Limb (tissue), 2 donors: ENCODE measurements around the gene DRC1.
A peak's percentile ranks its signal among the peaks of the same experiment; 100 is the strongest.

ENCODE experiments used
- DNase-seq, 2 donors: peaks; one replicate each; pipeline ENCODE4 v3.0.0-alpha.2; 2016; ENCODE audit errors: extremely low spot score in 2 of 2

Gene DRC1

DNA sequence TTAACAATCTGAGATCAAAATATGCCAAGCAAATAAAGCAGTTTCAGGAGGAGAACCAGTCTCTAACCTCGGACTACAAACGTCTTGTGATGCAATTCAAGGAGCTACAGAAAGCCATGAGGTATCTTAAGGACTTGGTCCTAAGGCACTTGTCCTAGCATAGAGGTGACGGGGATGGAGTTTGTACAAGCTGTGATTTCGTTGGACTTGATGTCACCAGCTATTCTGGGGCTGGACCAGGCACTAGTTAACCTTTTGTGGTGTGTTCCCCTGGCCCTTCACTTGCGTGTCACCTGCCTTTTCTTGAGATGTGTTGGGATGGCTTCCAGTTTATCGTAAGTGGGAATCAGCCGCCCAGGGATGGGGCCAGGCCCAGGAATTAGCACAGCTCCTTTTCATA lies 42.5 kb downstream of the DRC1 start:
- no peak for DNase-seq

DNA sequence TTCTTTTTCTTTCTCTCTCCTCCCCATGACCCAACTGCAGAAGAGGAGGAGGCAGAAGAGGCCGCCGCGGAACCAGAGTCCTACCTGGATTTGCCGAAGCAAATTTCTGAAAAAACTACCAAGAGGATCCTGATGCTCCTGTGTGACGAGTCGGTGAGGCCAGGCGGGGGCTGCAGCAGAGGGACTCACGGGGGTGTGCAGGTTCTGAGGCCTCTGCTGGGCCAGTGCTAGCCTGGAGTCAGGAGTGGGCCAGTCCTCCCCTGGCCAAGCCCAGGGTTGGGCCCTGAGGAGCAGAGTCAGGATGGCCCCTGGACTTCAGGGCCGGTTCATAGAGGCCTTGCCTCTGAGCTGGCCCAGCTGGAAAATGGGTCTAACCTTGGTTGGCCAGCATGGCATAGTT lies 46.9 kb downstream of the DRC1 start:
- DNase-seq, result no peak

DNA sequence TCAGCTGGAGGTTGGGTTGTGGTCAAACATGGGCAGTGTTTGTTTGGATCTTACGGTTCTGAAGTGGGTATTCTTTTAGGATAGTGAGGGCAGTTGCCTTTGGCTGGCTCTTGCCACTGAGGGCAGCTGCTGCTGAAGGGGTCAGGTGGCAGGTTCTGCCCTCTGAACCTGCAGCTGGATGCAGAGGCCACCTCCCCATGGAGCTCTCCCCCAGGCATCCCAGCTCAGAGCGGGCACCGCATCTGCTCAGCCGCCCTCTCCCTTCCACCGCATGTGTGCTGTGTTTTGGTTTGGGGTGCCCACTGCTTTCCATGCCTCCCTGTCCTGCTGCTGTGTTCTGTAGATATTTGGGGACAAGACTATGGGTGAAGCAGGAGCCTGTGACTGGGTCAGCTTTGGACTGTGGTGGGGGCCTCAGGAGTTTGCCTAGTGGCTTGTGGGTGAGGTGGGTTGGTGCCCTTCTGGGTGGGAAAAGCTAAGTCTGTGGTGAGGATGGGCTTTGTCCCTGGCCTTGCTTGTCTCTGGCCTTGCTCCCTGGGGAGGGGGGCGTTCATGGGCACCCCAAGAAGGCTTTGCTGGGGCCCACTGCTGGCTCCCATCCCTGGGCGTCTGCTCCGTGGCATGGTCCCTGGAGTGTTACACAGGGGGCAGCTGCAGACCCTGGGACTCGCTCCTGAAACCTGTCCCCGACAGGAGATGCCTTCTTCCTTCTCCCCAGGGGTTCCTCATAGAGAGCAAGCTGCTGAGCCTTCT lies 47.7 kb downstream of the DRC1 start:
- no peak for DNase-seq

GRCh38 chr2:26450031-26450635 lies 48.4 kb downstream of the DRC1 start:
- no peak for DNase-seq

DNA sequence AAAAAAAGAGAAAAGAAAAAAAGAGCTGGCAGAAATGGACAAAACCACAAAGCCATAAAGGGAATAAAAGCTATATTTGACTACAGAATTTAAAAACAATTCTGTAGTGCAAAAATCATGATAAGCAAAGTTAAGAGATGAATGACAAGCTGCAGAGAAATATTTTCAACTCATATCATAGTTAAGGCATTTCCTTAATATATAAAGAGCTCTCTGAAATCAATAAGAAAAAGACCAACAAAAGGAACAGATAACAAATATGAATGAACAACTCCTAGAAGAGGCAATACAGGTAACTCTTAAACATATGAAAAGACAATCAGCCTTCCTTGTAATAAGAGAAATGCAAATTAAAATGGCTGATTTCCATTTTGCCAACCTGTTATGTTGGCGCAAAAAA lies 50.0 kb downstream of the DRC1 start:
- no peak for DNase-seq

DNA sequence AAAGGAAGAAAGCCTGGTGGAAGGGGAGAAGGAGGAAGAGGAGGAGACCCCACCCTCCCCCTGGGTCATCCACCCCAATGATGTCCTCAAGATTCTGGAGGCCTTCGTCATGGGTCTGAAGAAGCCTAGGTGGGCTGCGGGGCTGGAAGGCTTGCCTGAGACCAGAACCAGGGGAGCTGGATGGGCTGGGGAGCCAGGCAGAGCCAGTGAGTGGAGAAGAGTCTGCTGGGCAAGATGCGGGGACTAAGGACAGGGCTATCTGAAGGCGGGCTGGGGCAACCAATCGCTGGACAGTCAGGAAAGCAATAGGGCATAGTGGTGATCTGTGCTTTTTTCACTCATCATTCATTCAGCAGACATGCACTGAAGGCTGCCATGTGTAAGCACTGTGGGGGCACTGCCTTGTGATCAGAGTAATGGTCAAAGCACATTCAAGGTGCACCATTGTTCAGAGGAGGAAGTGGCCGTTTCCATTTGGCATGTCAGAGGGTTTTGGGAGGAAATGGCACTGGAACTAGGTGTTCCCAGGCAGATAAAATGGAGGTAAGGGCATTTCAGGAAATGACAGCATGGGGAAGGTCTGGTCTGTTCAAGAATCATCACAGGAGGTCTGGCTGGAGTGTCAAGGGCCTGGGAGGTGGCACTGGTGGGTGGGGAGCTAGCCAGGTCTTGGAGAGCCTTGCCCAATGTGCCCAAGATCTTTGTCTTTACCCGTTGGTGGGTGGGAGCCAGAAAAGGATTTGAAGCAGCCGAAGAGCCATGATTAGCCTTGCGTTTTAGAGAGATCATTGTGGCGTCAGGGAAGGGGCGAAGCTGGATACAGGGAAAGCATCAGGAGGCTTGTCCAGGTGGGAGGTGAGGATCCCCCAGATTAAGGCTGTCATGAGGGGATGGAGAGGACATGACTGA lies 52.0 kb downstream of the DRC1 start:
- no peak for DNase-seq

- no peak for DNase-seq
Observed at GRCh38 chr2:26454561-26455001, 52.9 kb downstream of the DRC1 start.

DNA sequence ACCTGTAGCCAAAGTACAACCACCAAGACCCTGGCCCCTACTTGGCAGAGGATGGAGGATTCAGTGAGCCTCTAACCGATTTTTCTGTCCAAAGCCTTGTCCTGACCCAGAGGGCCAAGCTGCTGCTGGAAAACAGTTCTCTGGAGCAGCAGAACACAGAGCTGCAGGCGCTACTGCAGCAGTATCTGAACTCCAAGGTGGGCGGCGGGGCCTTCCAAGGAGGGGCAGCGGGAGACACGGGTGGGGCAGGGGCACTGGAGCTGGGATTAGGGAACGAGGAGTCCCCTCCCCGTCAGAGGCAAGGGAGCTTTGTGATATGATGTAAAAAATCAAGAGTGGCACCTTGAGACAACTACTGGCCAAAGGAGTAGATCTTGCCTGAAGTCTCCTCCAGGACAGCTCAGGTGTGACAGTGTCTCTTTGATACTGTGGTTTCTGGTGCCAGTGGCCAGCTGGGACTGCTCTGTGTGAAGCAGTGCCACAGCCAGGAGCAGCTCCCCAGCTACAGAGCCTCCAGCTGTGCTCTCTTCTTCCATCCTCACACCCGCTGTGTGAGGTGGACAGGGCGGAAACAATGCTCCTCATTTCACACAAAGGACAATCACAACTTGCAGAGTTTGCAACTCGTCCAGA lies 53.4 kb downstream of the DRC1 start:
- no peak for DNase-seq

DNA sequence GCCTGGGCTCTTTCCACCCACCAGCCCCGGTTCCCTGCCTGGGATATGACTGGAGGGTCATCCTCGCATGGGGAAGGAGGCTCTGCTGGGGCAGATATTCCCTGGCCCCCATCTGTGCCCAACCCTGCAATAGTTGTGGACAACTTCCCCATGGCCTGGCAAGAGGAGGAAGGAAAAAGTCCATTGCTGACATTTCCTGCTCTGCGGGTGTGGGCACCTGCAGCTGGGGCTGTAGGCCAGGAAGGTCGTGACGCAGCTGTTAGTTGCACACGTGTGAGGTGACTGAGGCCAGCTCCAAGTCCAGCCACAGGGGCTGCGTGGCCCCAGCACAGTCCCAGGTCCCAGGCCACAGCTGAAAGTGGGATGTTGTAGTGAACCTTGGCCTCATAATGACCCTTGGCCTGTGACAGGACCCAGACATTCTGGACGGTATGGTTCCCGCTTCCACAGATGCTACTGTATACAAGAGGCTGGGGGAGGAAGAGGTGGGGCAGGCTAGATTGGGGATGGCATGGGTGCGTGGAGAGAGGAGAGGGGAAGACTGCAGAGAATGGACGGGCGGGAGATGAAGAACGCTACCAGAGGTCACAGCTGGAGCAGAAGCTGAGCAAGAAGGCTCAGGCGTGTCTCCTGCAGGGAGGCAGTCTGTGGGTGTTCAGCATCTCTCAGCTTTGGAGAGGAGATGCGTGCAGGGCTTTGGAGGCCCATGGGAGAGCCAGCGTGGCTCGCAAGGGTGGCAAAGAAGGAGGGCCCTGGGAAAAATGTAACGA lies 54.1 kb downstream of the DRC1 start:
- DNase-seq, result no peak

- no peak for DNase-seq
Observed at GRCh38 chr2:26456440-26457250, 54.9 kb downstream of the DRC1 start.

DNA sequence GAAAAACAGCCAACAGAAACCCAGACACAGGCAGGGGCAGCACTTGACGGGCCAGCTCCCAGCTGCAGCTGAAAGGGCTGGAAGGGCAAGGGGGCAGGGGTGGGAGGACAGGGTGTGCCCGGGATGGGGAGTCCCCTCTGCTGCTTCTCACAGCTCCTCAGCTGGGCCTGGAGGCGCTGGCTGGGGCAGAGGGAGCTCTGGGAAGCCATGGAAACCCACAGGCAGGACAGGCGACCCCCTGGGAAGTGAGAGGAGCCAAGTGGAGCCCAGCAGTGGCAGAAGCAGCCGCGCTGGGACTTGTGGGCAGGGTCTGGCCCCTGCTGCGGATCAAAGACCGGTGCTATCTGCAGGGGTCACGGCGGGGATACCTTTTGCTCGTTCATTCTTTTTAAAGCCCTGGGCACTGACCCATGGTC lies 55.5 kb downstream of the DRC1 start:
- no peak for DNase-seq

DNA sequence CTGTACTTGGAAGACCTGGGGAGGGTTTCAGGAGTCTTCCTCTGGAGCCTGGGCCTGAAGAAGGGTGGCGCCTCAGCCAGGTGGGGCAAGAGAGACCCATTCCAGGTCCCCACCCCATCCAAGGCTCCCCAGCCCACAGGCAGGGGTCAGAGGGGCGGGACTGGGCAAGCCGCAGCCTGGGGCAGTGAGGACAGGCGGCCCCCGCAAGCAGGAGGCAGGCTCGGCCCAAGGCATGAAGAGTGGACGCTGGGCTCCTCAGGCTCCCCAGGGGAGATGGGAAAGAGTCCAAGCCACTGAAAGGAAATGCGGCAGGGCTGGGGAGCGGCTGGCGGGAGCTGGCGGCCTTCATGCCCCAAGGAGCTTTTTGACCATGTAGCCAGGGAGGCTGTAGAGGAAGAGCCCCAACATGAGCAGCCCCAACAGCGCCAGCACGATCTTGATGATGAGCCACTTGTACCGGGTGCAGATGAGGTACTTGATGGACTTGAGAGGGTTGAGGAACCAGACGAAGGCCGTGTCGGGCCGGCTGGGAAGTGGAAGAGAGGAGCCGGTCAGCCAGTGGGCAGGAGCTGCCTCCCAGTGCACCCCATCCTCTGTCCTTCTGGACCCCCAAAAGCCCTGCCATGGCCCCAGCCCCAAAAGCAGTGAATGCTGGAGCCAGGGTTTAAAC lies 56.1 kb downstream of the DRC1 start:
- DNase-seq, result no peak

DNA sequence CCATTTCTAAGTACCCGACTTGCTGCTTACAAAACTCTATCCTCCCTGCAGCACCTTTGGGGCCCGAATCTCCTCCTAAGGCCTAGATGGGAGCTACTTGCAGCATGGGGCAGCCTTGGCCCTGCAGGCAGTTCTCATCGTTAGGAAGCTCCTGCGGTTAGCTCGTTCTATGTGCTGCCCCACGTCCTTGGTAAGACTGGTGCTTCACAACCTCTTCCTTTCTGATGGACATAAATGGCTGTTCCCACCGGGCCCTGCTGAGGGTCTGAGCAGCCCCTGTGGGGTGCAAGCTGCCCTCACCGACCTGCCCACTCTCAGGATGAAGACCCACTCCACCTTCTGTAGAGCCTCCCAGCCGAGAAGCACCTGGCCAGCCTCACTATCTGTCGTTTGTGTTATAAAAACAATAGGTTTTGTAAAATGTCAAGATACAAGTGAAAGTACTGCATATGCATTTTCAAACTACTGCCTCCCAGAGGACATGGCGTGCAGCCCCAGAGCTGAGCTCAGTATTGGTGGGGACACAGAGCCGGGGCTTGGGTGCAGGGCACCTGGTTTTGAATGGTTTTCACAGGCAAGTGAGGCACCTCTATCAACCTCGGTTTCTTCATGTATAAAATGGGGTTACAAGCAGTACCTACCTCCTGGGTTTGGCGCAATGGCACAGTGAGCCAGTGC lies 56.8 kb downstream of the DRC1 start:
- DNase-seq, result no peak

- DNase-seq, result no peak
Observed at GRCh38 chr2:26459991-26460612, 58.4 kb downstream of the DRC1 start.

GRCh38 chr2:26460613-26461031 lies 58.9 kb downstream of the DRC1 start:
- DNase-seq, result peak in 1 of 2 donors; percentile 27

- DNase-seq, result peak in 1 of 2 donors; percentile 16
Observed at GRCh38 chr2:26461601-26462023, 59.9 kb downstream of the DRC1 start.

- peak in 1 of 2 donors; percentile 31 for DNase-seq
Observed at GRCh38 chr2:26462100-26462499, 60.4 kb downstream of the DRC1 start.

DNA sequence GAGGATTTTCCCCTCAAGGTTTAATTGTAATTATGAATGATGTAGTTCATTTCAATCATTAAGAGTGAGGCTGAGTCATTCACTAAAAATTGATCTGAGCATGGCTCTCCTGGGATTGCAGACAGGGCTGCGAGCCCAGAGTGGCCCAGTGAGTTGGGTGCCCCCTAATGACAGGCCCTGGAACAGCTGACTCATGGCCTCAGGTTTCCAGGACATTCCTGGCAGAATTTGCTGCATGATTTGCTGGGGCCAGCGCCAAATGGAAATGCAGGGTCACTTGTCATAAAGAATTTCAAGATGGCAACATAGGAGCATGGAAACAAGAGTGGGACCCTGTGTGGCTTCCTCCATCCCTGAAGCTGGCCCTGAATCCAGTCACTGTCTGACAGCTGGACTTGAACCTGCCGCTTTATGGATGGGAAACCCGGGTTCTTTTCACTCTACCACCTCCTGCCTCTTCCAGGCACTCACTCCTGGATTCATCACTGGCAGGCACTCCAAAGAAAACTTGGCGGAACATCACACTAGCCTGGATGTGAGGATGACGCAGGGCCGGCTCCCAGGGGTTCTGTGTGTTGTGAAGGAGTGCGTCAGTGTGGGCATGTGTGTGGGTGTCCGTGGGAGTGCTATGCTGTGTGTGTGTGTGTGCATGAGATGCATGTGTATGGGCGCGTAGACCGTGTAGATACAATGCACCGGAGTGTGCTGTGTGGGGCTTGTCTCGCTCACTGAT lies 61.0 kb downstream of the DRC1 start:
- peak in 1 of 2 donors; percentile 42 for DNase-seq
